ENCODE measurements around the gene LHCGR. TPM values are rescaled to one million over a fixed set of nuclear protein-coding genes. Genes with fewer than 3 reads are reported as not detected.
A peak's percentile ranks its signal among the peaks of the same experiment; 100 is the strongest.

Gene LHCGR
- total and polyA plus RNA-seq, 2 of the 4 experiments (the other 2 are of a cell fraction) = 0.10 to 0.18 TPM

DNA sequence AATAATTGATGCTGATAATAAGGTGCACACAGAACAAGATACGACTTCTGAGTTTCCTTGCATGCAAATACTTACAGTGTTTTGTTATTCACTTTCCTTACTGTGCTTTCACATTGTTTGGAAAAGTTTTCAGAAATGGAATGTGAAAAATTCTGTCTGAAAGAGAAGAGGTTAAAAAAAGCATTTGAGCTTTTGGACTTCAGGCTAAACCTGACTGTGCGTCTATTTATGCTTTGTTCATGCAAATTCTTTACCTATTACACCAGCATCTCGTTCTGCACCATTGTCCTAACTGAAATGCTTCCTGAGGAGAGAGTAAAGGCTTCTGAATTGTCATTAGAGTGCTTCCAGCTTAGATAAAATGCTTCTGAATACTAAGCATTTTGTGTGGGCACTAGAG lies 61.4 kb downstream of the LHCGR start:
- Histone ChIP-seq H2BK5ac (ENCODE audit: low read depth, low read length, poor library complexity, severe bottlenecking) (peak overlapping the region; percentile 82), H4K5ac (ENCODE audit: low read depth, low read length) (no peak overlapping the region), H3K36me3 (ENCODE audit: control insufficient read depth, insufficient read depth, low read length) (no peaks in the 10 kb centered on the region), H4K20me1 (ENCODE audit: insufficient read depth, low read length) (no peaks in the 10 kb centered on the region), H3K14ac (replicated peaks; ENCODE audit: low read depth, low read length) (no peak overlapping the region), H3K9ac (ENCODE audit: low read depth, low read length) (peak overlapping the region; percentile 30; the same call in 1 of the 2 replicates), H3K4me1 (ENCODE audit: control insufficient read depth, insufficient read depth, low read length) (peaks cover 4% of the 10 kb centered on the region; the same call in 1 of the 2 replicates), H2BK20ac (ENCODE audit: low read depth, low read length) (peak overlapping the region; percentile 81; the same call in 1 of the 2 replicates), H3K9me3 (ENCODE audit: control insufficient read depth, insufficient read depth, low read length) (no peaks in the 10 kb centered on the region), H2AFZ (replicated peaks; ENCODE audit: low read length, poor library complexity) (no peak overlapping the region), H3K23ac (ENCODE audit: low read depth, low read length) (no peak overlapping the region), H4K91ac (ENCODE audit: insufficient read depth, low read depth, low read length) (peak overlapping the region; percentile 39; the same call in 1 of the 2 replicates), H3K4me3 (ENCODE audit: insufficient read depth, low read depth, low read length) (no peak overlapping the region), H3K4ac (ENCODE audit: low read depth, low read length) (peak overlapping the region; percentile 65; the same call in 1 of the 2 replicates), H3K27ac (ENCODE audit: insufficient read depth, low read length) (no peak overlapping the region; the same call in 1 of the 2 replicates), H2BK15ac (ENCODE audit: low read depth, low read length) (no peak overlapping the region), H3K79me1 (ENCODE audit: low read depth in 1 of 2, low read length in 2 of 2) (no peaks in the 10 kb centered on the region), H3K56ac (ENCODE audit: extremely low read depth, insufficient read depth, low read length) (peak overlapping the region; percentile 70; the same call in 1 of the 2 replicates), H2BK120ac (ENCODE audit: low read depth, low read length) (peak overlapping the region; percentile 91), H3K9me1 (ENCODE audit: insufficient read depth, low read length) (no peaks in the 10 kb centered on the region), H2AK5ac (ENCODE audit: low read depth, low read length) (no peak overlapping the region), H4K8ac (ENCODE audit: low read depth in 2 of 2, low read length in 2 of 2) (peak overlapping the region; percentile 23 to 45; a peak in 1 of 4 replicates), H3K4me2 (ENCODE audit: low read depth, low read length) (peak overlapping the region; percentile 37; the same call in 1 of the 2 replicates), H3K18ac (ENCODE audit: low read depth, low read length) (no peak overlapping the region), H2AK9ac (replicated peaks; ENCODE audit: low read depth, low read length, poor library complexity) (no peak overlapping the region), H3K27me3 (ENCODE audit: control insufficient read depth, insufficient read depth, low read length) (no peaks in the 10 kb centered on the region)
- DNase-seq = peak; percentile 64
- in situ Hi-C loops (cut with MboI; ENCODE audit: low sequenced_read_pairs) (no loop called here), dilution Hi-C loops (cut with HindIII; ENCODE audit: low sequenced_read_pairs, unreplicated experiment) (no loop called here), intact Hi-C loops (cut with micrococcal nuclease) (loop anchor here (5.0 kb wide), 1 partner anchor 92 kb away; no protein-coding TSS in a partner anchor)
- CTCF ChIA-PET = no interaction called here
- no CpG with 5 or more reads among the region's 3 CpGs for WGBS, 2 experiments (ENCODE audit: extremely low coverage in 2 of 2, insufficient read length in 1 of 2)
- peak; percentile 83 for ATAC-seq (ENCODE audit: low read depth)
- no peak for TF ChIP-seq RCOR1 (IDR thresholded peaks at IDR 0.05; ENCODE audit: insufficient replicate concordance, low read length)
- TF ChIP-seq BHLHE40 (IDR thresholded peaks at IDR 0.05; ENCODE audit: low read depth, low read length) = no peak
- TF ChIP-seq CHD1 (IDR thresholded peaks at IDR 0.05; ENCODE audit: low read depth, low read length) = no peak
- no peak for TF ChIP-seq CTCF (conservative IDR thresholded peaks at IDR 0.05; ENCODE audit: low read depth, low read length)
- no peak for TF ChIP-seq RFX5 (IDR thresholded peaks at IDR 0.05; ENCODE audit: low read depth, low read length)
- TF ChIP-seq CEBPB (IDR thresholded peaks at IDR 0.05; ENCODE audit: low read depth, low read length) = no peak
- POLR2A ChIA-PET (ENCODE audit: unreplicated experiment) = interaction anchor here (0.6 kb wide), 1 partner anchor 32 kb away, joined by 3 read pairs; no protein-coding TSS in a partner anchor
- no TSS peak for BruUV-seq (replicated peaks)
